CD4-positive, alpha-beta T cell treated with Interleukin-6 at 100 ng/mL for 8 hours (primary cell): ENCODE results near the gene FBXL17.
A peak's percentile ranks its signal among the peaks of the same experiment; 100 is the strongest.
"Not testable (repeated sequence)": the region's sequence is repeated elsewhere in the genome, so short reads cannot be mapped to it uniquely, and the experiment has no call there.

Experiments used
- DNase-seq: peaks from one replicate; pipeline ENCODE4 v3.0.0-alpha.2; 2020; ENCODE audit warnings: mixed read lengths, low spot score

The FBXL17 gene

DNA sequence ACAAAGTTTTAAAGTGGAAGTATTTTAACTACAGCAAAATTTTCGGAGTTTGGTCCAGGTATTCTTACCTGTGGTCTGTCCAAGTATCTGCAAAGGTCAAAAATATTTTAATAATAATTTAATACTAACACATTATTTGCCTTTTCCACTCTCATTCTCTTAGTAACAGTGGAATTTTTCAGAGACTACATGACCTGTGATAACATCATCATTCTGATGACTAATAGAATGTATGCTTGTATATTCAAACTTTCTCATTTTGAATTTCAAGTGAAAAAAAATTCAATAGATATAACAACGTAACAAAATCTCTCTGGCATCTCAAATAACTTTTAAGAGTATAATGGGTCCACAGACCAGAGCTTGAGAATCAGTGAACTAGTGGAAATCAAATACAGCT, 78.3 kb downstream of the FBXL17 start:
- DNase-seq, result no peak

DNA sequence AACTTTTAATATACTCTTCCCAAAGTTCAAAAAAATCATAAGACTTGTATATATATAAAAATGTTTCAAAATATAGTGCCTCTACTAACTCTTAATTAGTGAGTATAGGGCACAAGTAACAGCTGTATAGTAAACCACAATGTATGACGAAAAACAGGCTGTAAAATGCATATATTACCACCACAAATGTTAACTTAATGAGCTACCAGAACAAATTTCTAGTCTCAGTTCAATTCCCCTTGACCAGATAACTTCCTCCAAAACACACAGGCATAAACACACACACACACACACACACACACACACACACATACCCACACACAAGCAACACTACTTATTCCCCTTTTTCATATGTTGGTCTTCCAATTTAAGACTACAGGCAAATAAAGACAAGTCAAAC, 78.8 kb downstream of the FBXL17 start:
- no peak for DNase-seq

DNA sequence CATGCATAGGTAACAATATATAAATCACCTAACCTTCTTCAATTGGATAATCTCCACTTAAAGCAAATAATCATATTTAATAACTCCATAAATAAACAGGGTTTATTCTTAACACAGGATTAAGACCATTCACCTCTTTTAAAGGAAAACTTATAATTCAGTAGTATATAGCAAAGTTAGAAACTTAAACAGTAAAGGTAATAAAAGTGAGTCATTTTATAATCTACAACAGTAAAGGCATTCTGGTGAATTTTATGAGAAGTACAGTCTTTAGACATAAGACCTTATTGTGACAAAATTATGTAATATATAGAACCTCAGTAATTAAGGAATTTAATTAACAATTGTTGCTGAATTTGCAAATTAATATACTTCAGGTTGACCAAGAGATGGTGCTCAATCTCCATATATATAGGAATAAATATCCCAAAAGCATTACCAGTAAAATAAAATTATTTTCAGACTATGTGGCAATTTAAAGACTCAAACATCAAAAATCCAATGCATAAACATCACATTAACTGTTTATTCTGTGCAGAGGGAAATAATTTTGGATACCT, 84.8 kb downstream of the FBXL17 start:
- DNase-seq, result no peak

DNA sequence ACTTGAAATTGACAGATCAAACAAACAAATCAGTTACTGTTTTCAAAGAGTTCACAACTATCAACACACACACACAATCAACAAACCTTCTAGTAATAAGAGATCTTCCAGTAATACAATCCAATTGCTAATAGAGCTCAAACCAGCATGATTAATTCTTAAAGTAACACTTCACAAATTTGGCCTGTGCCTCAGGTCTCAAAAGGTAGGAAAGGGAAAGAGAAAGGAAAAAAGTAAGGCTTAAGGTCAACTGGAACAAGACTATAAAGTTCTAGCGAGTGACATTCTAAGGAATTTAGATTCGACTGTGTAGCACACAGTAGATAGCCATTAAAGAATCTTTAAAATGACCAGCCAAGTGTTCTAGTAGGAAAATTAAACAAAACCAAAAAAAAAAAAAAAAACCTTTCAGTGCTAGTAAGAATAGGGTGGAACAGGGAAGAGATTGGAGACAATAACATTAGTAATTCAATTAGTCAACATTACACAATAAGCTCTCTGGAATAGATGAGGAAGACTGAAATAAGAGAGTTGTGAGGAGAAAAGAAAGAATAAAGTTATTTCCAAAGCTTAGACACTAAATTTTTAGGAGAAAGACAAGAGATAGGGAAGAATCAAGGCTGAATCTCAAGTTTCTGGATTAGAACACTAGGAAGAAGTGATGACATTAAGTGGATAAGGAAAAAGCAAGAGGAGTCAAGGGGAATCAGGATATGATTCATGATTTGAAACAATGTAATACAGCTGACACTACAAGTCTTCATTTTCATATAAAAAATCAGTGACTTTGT, 86.1 kb downstream of the FBXL17 start:
- no peak for DNase-seq

DNA sequence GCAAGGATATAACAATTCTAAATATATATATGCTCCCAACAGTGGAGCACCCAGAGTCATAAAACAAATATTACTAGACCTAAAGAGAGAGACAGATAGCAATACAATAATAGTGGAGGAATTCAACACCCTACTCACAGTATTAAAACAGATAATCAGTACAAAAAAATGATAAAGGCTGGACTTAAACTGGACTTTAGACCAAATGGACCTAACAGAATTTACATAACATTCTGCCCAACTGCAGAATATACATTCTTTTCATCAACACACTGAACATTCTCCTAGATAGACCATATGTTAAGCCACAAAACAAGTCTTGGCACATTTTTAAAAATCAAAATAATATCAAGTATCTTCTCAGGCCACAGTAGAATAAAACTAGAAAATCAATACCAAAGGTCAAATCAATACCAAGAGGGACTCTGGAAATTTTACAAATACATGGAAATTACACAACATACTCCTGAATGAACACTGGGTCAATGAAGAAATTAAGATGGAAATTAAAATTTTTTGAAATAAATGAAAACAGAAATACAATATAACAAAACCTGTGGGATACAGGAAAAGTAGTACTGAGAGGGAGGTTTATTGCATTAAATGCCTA, 100.8 kb downstream of the FBXL17 start:
- DNase-seq, result no peak

DNA sequence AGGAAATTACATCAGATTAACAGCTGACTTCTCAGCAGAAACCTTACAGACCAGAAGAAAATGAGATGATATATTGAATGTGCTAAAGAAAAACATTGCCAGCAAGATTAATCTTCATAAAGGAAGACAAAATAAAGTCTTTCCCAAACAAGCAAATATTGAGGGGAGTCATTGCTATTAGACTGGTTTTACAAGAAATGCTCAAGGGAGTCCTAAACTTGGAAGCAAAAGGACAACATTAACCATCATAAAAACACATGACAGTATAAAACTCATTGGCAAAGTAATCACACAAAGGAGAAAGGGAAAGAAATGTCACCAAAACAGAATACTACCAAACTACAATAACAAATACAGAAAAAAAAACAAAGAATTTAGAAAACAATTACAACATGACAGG, 101.7 kb downstream of the FBXL17 start:
- no peak for DNase-seq

DNA sequence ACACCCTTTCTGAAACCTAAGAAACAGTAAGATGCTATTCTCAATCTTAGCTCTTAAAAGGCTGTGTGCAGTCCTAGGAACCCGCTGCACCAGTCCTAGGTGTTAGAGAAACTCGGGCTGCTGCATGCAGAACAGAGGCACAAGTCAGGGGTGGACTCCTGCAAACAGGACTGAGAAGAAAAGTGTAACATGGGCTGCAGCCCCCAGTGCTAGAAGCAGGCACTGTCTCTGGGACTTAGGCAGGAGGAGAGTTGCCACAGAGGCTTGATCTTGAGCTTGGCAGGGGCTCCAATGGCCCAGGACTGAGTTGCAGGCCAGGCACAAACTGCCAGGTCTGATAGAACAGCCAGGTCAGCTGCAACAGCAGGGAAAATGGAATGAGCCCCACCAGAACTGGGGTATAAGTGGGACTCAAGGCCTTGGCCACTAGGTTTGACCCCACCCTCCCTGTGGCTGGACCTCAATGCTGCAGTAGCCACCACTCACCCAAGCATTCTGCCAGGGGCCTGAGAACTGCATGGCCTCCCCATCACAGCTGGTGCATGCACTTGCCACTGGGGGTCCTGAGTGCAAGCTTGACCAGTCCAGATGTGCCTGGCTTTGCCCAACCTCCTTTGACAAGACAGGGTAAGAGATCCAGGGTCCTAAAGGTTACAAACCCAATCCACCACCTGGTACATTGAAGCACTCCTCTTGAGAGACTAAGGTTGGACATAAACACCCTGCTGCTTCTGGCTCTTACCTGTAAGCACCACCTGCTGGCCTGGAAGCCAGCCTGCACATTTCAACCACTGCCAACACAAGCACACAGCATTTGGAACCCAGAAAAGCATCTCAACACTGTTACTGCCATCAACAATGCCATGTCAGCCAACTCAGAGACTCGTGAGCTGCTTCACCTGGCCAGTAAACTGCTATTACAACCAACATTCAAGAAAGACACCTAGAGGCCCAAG, 103.3 kb downstream of the FBXL17 start:
- no peak for DNase-seq

DNA sequence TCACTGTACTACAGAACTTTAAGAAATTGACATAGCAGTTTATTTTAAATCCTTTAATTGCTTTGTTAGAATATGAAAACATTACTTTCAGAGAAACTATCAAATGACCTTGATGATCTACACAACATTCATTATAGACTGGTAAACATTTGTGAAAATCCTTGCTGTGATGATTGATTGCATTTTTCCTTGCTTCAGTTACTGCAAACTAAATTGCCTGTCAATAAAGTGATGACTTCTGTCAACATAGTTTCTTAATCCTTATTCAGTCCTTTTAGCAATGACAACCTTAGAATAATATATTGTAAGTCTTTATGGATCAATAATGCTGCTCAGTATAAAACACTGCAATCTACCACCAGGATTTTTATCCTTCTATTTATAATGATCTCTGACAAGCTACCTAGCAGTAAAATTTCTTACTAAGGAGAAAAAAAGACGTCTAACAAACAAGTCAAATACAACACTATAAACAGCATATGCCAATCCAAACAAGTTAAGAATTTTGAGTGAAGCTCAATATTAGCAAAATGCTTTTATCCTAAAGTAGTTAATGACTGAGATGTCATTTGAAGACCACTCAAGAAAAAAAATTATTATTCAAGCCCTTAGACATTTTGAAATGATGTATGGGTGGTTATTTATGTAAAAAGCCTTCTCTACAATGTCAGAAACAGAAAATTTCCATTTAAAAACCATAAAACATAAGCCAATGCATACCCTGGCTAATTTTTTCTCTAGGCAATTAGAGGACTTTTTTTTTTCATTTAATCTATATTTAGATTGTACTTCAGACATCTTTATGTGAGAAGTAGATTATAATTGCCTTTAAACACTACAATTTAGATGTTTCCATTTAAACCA, 105.5 kb downstream of the FBXL17 start:
- DNase-seq, result no peak

DNA sequence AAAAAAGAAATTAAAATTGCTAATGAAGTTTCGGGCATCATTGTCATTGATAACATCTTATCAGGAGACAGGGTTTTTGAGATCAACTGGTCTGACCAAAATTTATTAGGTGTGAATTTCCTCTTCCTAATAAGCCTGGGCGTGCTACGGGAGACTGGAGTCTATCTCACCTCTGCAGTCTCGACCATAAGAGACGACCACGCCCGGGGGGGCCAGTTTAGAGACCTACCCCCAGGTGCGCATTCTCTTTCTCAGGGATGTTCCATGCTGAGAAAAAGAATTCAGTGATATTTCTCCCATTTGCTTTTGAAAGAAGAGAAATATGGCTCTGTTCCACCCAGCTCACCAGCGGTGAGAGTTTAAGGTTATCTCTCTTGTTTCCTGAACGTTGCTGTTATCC, 107.8 kb downstream of the FBXL17 start:
- DNase-seq, result not testable (repeated sequence)

DNA sequence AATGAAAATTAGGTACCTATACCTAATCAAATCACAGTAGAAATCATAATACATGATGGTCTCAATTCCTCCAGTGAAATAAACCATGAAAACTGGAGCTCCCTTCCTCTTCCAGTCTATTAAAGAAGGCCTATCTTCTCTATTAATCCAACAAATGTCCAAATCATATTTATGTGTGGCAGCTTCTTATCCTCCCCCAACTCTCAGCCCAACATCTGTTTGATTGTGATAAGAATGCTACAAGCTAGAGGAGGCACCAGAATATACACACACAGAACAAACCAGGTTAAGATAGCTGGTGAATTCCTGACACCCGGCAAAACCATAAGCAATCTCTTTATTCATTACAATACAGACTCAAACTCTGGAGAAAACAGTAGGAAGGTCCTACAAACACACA, 110.8 kb downstream of the FBXL17 start:
- no peak for DNase-seq

DNA sequence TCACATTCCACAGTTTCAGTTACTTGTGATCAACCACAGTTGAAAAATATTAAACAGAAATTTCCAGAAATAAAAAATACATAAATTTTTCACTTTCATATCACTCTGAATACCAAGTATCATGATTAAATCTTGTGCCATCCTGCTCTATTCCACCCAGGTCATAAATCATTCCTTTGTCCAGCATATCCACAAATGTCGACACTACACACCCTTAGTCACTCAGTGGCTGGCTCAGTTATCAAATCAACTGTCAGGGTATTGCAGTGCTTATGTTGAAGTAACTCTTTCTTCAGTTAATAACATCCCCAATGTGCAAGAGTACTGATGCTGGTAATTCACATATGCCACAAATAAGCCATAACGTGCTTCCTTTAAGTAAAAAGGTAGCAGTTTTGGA, 115.7 kb downstream of the FBXL17 start:
- DNase-seq, result no peak

DNA sequence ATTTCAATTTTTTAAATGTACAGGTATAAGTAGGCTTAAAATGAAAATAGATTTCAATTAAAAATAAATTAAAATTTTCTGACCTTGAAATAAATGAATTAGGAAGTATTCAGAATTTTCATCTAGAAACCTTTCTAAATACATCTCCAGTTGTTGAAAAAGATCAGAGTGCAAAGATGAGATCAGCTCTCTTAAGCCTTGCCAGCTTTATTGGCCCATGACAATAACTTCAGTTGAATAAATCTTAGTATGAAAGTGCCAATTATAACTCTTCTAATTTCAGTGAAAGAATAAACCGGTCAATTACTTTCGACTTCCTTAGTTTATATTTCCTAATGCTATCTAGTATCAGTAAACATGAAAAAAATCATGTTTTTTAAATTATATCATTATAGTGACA, 117.4 kb downstream of the FBXL17 start:
- no peak for DNase-seq

DNA sequence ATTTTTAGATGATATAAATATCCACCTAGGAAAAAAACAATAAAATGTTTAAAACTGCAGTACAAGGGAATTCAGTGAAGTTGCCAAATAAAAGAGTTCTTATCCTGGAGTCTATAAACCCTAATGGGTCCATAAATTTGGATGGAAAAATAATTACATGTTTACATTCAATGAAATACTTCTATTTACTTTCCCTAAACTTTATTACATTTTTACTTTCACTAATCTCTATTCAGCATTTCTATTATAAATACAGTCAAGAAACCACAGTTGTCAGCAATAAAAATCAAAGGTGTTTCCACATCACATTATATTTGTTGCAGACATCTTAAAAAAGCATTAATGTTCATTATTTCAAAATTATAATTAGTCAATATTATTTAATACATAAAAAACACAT, 118.6 kb downstream of the FBXL17 start:
- DNase-seq, result no peak

DNA sequence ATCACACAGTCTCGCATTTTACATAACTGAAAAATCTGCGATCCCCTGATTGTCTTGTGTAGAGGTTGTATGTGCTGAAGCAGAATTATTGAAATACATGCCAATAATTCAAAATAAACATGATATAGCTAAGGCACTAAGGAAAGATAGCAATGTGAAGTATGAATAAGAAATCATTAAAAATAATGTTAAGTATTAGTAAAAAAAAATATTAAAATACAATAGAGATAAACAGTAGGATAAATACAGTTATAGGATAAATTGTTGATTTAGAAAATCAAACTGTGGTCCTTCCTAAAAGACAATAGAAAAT, 121.1 kb downstream of the FBXL17 start:
- DNase-seq, result no peak

DNA sequence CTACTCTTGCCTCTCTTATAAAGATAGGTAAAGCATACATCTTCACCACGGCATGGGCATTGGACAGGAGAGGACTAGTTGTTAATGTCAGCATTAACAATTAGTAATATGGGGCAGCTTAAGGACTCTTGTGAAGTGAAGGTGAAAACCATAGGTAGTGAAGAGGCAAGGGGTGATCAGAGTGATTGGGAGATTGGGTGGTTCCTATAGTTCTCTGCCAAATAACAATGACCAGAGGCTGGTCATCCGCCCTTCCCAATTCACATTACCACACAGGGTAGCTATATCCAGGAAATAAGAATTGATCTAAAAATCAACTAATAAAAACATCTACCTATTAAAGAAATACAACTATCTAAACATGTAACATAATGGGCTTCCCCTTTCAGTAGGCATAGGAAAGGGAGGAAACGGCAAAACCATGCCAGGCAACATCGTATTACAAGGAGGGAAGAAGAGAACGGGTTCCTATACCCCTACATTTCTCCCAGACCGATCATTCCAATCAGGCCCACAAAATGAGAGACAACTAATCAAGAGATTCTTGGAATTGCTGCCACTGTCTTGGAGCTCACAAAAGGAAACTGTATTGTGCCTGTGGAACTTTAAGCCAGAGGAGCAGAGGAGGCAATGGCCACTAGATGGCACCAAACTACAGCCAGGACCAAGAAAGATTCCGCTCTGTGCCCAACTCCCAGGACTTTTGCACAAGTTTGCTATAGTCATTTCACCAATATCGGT, 121.6 kb downstream of the FBXL17 start:
- peak; percentile 62 for DNase-seq

DNA sequence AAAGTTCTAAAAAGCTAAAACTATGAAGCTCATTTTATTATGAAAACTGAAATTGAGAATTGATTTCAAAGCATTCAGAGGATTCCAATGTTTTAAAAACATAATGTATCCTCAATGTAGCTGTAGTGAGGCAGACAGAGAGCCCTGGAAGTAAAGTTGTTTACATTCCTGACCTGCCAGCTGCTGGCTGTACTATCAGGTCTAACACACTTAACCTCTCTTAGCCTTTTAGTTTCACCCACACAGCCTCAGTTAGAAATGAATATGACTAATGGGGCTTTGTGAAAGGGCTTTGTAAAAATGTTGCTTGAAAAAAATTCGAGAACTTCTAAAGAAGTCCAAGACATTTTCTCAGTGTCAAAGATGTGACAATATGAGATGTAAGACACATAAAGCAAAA, 122.6 kb downstream of the FBXL17 start:
- no peak for DNase-seq

DNA sequence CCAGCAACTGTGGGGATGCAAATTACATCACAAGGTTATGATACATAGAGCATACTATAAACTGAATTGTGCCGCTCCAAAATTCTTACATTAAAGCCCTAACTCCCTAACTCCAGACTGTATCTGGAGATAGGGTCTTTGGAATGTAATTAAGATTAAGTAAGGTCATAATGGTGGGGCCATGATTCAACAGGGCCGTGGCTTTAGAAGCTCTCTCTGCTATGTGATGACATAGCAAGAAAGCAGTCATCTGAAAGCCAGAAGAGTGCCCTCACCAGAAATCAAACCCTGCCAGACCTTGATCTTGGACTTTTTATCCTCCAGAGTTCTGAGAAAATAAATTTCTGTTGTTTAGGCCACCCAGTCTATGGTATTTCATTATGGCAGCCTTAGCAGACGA, 123.9 kb downstream of the FBXL17 start:
- no peak for DNase-seq

DNA sequence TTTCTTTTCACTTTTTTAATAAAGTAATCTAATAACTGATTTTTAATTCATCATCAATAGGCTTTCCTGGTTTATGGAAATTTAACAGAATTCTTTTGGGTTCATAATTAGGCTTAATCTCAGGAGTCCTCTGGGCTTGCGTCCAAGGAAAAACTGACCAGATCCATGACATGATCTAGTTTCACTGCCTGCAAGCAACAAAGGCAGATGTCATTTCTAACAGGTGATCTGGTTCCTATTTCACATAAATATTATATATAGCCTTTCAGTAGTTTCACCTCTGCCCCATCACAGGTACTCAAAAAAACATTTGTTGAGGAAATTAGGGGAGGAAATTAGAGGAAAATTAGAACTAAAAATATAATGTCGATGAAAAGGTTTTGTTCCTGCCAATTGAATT, 126.4 kb downstream of the FBXL17 start:
- no peak for DNase-seq

DNA sequence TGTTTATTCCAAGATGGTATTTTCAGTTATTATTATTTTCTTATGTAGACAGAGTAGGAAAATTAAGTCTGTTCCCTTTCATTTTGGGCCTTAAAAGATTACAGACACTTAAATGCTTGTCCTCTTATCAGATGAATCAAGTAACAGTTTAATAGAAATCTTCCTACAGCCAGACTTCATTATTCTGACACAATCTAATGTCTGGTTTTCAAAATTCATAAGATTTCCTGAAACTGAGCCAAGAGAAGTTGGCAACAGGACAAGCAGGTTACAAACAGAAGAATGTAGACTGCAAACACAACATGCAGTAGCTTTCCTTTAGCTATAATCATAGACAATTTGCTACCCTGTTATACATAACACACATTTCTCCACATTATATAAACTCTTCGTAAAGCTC, 130.5 kb downstream of the FBXL17 start:
- no peak for DNase-seq

DNA sequence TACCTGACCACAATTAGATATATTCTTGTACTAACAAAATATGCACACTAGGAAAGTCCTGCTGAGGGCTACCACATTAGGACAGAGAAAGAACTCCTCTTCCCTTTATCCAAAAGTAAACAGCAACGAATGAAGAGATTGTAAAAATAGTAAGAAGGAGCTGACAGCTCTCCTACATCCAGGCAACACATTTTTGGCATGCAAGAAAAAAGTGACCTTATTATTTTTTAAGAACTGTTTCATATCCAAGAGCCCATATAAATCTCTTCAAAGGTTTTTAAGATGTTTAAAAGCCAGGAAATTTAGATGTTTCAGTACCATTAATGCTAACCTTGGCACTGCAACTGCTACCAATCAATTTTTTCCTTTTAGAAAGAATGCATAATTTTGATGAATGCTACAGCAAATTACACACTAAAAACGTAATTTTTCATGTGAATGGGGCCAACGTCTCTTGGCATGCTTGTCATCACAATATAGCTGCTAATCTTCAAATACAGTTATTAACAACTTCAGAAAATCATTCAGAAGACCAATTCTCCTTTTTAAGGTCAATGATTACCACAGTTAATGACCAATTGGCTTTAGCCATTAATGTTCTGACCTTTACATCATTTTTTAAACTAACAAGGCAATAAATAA, 132.0 kb downstream of the FBXL17 start:
- DNase-seq, result no peak
